A549 (cell line): ENCODE data around the gene B3GNT8. TPM values are rescaled to one million over a fixed set of nuclear protein-coding genes. Genes with fewer than 3 reads are reported as not detected.

Source experiments
- ATAC-seq, 2 experiments: fragments of 200-7000 bp in 1 of 2; fragments of >200 bp in 1 of 2; cut with Nextera tagmentation in 1 of 2; cut with Tn5 transposase in 1 of 2; 3 replicates each; pipeline versions ENCODE4 v1.8.0 to v1.9.1; 2018 to 2020; ENCODE audit warnings: mild to moderate bottlenecking in 1 of 2, moderate library complexity in 1 of 2
- CTCF ChIA-PET: fragments of 300-600 bp; sonication (Branson Sonifier 250); formaldehyde crosslinking; extraction: SDS; loops from one replicate; lab custom pipeline; 2021; ENCODE audit warnings: antibody characterized with exemption, inconsistent platforms; lab: Yijun Ruan, JAX
- POLR2A ChIA-PET: fragments of 350-600 bp; formaldehyde crosslinking; extraction: SDS; loops from one replicate; lab custom pipeline; 2021; ENCODE audit warnings: antibody characterized with exemption, inconsistent platforms; lab: Yijun Ruan, JAX
- DNase-seq, 2 experiments: peaks; one replicate each; pipeline versions ENCODE4 v3.0.0 to v3.0.0-alpha.2; 2011 to 2016; ENCODE audit warnings: low read depth in 1 of 2, low spot score in 1 of 2
- FAIRE-seq: peaks from 2 replicates; lab custom pipeline; 2011; peaks lifted over from hg19 to GRCh38; lab: Jason Lieb, UNC
- H3K27ac ChIP-seq, 2 experiments: fragments of >200 bp; sonication (Bioruptor Twin); formaldehyde crosslinking; 3 replicates each; pipeline ENCODE4 v1.5.1; 2016 to 2017
- H3K4me1 ChIP-seq: fragments of >200 bp; sonication (Bioruptor Twin); formaldehyde crosslinking; 3 replicates; pipeline ENCODE4 v1.6.1; 2016
- H3K4me2 ChIP-seq: fragments of >200 bp; sonication (Bioruptor Twin); formaldehyde crosslinking; 3 replicates; pipeline ENCODE4 v1.6.1; 2016
- H3K4me3 ChIP-seq: fragments of >200 bp; sonication (Bioruptor Twin); formaldehyde crosslinking; 3 replicates; pipeline ENCODE4 v1.5.1; 2016
- H3K9me3 ChIP-seq: fragments of >200 bp; sonication (Bioruptor Twin); formaldehyde crosslinking; 3 replicates; pipeline ENCODE4 v1.6.1; 2016
- CHD4 ChIP-seq: fragments of 200-600 bp; sonication (generic); IDR thresholded peaks from 2 replicates; pipeline ENCODE4 v1.6.1; 2016; ENCODE audit warnings: antibody characterized with exemption, mild to moderate bottlenecking, borderline replicate concordance
- ESRRA ChIP-seq: fragments of 150-350 bp; IDR thresholded peaks from 2 replicates; pipeline ENCODE4 v1.6.1; 2014; ENCODE audit warnings: mild to moderate bottlenecking, low read length, borderline replicate concordance
- FOSB ChIP-seq: fragments of 250-450 bp; sonication (Bioruptor Pico); IDR thresholded peaks from 2 replicates; pipeline ENCODE4 v1.5.0; 2020; ENCODE audit warnings: mild to moderate bottlenecking, moderate library complexity
- FOSL2 ChIP-seq, 2 experiments: fragments of 450-650 bp in 1 of 2; fragments of >200 bp in 1 of 2; sonication (Bioruptor Twin) in 1 of 2; formaldehyde crosslinking; IDR thresholded peaks; 2 replicates each; pipeline versions ENCODE4 v1.5.0 to v1.6.1; 2016 to 2020; ENCODE audit warnings: mild to moderate bottlenecking in 1 of 2, moderate library complexity in 1 of 2
- GATA3 ChIP-seq: IDR thresholded peaks from 2 replicates; pipeline ENCODE4 v1.6.1; 2012; ENCODE audit warnings: borderline replicate concordance
- HDAC2 ChIP-seq: fragments of 200-600 bp; sonication (generic); IDR thresholded peaks from 2 replicates; pipeline ENCODE4 v1.6.1; 2016
- HEYL ChIP-seq: fragments of 250-450 bp; sonication (Bioruptor Pico); IDR thresholded peaks from 2 replicates; pipeline ENCODE4 v1.8.0; 2021; ENCODE audit warnings: mild to moderate bottlenecking, moderate library complexity
- HOXA7 ChIP-seq: fragments of 250-450 bp; sonication (Bioruptor Pico); IDR thresholded peaks from 2 replicates; pipeline ENCODE4 v1.5.0; 2020; ENCODE audit warnings: mild to moderate bottlenecking, moderate library complexity
- KDM1A ChIP-seq: fragments of 200-600 bp; sonication (generic); IDR thresholded peaks from 2 replicates; pipeline ENCODE4 v1.6.1; 2016; ENCODE audit warnings: low read depth, mild to moderate bottlenecking
- MAFK ChIP-seq: fragments of 450-650 bp; IDR thresholded peaks from 2 replicates; pipeline ENCODE4 v1.6.1; 2014; ENCODE audit not compliant: partially characterized antibody
- NFE2L2 ChIP-seq: fragments of 150-350 bp; conservative IDR thresholded peaks from 2 replicates; pipeline ENCODE4 v1.6.1; 2014; ENCODE audit warnings: low read length
- RAD21 ChIP-seq, 2 experiments: fragments of >200 bp in 1 of 2; sonication (Bioruptor Twin) in 1 of 2; formaldehyde crosslinking in 1 of 2; IDR thresholded peaks in 1 of 2; conservative IDR thresholded peaks in 1 of 2; 2 replicates in 1 of 2; 3 replicates in 1 of 2; pipeline ENCODE4 v1.6.1; 2012 to 2018; ENCODE audit warnings: inconsistent platforms in 1 of 2
- RARB ChIP-seq: fragments of 250-450 bp; sonication (Bioruptor Pico); IDR thresholded peaks from 2 replicates; pipeline ENCODE4 v1.8.0; 2021; ENCODE audit warnings: mild to moderate bottlenecking, moderate library complexity
- RCOR1 ChIP-seq: fragments of 150-350 bp; IDR thresholded peaks from 2 replicates; pipeline ENCODE4 v1.6.1; 2014; ENCODE audit warnings: antibody characterized with exemption, low read length, low read depth
- RFX5 ChIP-seq: fragments of 450-650 bp; IDR thresholded peaks from 2 replicates; pipeline ENCODE4 v1.7.1; 2014; ENCODE audit warnings: antibody characterized with exemption, mild to moderate bottlenecking, moderate library complexity
- SREBF2 ChIP-seq: fragments of 450-650 bp; IDR thresholded peaks from 2 replicates; pipeline ENCODE4 v1.6.1; 2014; ENCODE audit warnings: mild to moderate bottlenecking, moderate library complexity
- TP53 ChIP-seq: fragments of 250-450 bp; sonication (Bioruptor Pico); IDR thresholded peaks from 2 replicates; pipeline ENCODE4 v1.5.0; 2021; ENCODE audit warnings: mild to moderate bottlenecking, moderate library complexity
- WGBS: methylation state at CpG from one replicate; pipeline ENCODE4 v1.1.6; 2017; ENCODE audit errors: missing lambda C conversion rate; 5-methylcytosine and 5-hydroxymethylcytosine counted together
- polyA plus RNA-seq, 4 experiments: library from polyadenylated mRNA; depleted of rRNA in 3 of 4; stranded (reverse); fragments of >200 nt; fragmentation: RNase III in 1 of 4; extraction: RNeasy Plus Mini Kit Qiagen cat#74134 plus additional on column Dnase treatment in 1 of 4; gene quantifications; 2 replicates in 3 of 4; 3 replicates in 1 of 4; pipeline ENCODE4 v1.2.3, GENCODE V29; 2011 to 2017
- TF ChIP-seq, protein P1 (sequence below): IDR thresholded peaks from 2 replicates; pipeline ENCODE4 v1.6.1; 2012; ENCODE audit warnings: low read depth, borderline replicate concordance
- TF ChIP-seq, protein P2 (sequence below): fragments of 200-600 bp; sonication (generic); IDR thresholded peaks from 2 replicates; pipeline ENCODE4 v1.6.1; 2016; ENCODE audit warnings: antibody characterized with exemption, mild to moderate bottlenecking, moderate library complexity
- TF ChIP-seq, protein P3 (sequence below): fragments of 150-350 bp; IDR thresholded peaks from 2 replicates; pipeline ENCODE4 v1.6.1; 2014; ENCODE audit warnings: low read depth, mild to moderate bottlenecking, low read length
- TF ChIP-seq, protein P4 (sequence below): IDR thresholded peaks from 2 replicates; pipeline ENCODE4 v1.6.1; 2012

The B3GNT8 gene
- polyA plus RNA-seq, 2 of the 4 experiments (the other 2 are of a cell fraction), result not detected

DNA sequence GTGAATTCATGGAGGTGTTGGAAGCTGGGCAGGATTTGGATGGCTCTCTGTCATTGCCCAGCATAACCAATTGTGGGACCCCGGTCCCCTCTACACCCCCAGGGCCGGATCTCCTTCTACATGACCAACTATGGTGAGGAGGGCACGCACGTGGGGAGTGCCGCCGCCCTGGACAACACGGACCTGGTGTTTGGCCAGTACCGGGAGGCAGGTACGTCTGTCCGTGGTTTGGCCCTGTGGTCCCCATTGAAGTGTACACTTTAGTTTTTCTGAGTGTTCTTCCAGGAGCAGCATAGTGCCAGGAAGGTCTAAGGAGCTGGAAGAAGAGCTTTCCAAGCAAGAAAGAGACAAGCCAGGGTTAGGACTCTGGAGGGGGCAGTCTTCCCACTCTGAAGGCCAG lies 13.2 kb downstream of the B3GNT8 start:
- no peak overlapping the region for H3K4me2 ChIP-seq
- DNase-seq (no peak), ATAC-seq (no peak), FAIRE-seq (no peak)
- H3K4me3 ChIP-seq, result no peak overlapping the region
- peaks cover 10% of the 10 kb centered on the region for H3K4me1 ChIP-seq
- H3K9me3 ChIP-seq, result no peaks in the 10 kb centered on the region
- 92% methylated on average over 10 of the region's 10 CpGs for WGBS
- TF ChIP-seq HOXA7, result no peak
- TF ChIP-seq RAD21 (conservative IDR thresholded peaks at IDR 0.05 in 1 of 2, IDR thresholded peaks at IDR 0.05 in 1 of 2), result no peak
- TF ChIP-seq, protein P1, sequence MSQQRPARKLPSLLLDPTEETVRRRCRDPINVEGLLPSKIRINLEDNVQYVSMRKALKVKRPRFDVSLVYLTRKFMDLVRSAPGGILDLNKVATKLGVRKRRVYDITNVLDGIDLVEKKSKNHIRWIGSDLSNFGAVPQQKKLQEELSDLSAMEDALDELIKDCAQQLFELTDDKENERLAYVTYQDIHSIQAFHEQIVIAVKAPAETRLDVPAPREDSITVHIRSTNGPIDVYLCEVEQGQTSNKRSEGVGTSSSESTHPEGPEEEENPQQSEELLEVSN, result no peak
- TF ChIP-seq, protein P2, sequence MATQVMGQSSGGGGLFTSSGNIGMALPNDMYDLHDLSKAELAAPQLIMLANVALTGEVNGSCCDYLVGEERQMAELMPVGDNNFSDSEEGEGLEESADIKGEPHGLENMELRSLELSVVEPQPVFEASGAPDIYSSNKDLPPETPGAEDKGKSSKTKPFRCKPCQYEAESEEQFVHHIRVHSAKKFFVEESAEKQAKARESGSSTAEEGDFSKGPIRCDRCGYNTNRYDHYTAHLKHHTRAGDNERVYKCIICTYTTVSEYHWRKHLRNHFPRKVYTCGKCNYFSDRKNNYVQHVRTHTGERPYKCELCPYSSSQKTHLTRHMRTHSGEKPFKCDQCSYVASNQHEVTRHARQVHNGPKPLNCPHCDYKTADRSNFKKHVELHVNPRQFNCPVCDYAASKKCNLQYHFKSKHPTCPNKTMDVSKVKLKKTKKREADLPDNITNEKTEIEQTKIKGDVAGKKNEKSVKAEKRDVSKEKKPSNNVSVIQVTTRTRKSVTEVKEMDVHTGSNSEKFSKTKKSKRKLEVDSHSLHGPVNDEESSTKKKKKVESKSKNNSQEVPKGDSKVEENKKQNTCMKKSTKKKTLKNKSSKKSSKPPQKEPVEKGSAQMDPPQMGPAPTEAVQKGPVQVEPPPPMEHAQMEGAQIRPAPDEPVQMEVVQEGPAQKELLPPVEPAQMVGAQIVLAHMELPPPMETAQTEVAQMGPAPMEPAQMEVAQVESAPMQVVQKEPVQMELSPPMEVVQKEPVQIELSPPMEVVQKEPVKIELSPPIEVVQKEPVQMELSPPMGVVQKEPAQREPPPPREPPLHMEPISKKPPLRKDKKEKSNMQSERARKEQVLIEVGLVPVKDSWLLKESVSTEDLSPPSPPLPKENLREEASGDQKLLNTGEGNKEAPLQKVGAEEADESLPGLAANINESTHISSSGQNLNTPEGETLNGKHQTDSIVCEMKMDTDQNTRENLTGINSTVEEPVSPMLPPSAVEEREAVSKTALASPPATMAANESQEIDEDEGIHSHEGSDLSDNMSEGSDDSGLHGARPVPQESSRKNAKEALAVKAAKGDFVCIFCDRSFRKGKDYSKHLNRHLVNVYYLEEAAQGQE, result no peak
- TF ChIP-seq, protein P3, sequence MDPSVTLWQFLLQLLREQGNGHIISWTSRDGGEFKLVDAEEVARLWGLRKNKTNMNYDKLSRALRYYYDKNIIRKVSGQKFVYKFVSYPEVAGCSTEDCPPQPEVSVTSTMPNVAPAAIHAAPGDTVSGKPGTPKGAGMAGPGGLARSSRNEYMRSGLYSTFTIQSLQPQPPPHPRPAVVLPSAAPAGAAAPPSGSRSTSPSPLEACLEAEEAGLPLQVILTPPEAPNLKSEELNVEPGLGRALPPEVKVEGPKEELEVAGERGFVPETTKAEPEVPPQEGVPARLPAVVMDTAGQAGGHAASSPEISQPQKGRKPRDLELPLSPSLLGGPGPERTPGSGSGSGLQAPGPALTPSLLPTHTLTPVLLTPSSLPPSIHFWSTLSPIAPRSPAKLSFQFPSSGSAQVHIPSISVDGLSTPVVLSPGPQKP, result no peak
- no peak for TF ChIP-seq RARB (CRISPR knock-in tag)
- TF ChIP-seq RCOR1, result no peak
- ChIA-PET POLR2A (interaction anchor here (1.0 kb wide), 1 partner anchor 17 kb away, joined by 4 read pairs; no protein-coding TSS in a partner anchor), CTCF (interaction anchor here (0.7 to 2.2 kb wide), 5 partner anchors 11 to 98 kb away, joined by 3 to 8 read pairs (median 4); partner anchors contain the start of gene B3GNT8)
- H3K27ac ChIP-seq, result no peak overlapping the region

DNA sequence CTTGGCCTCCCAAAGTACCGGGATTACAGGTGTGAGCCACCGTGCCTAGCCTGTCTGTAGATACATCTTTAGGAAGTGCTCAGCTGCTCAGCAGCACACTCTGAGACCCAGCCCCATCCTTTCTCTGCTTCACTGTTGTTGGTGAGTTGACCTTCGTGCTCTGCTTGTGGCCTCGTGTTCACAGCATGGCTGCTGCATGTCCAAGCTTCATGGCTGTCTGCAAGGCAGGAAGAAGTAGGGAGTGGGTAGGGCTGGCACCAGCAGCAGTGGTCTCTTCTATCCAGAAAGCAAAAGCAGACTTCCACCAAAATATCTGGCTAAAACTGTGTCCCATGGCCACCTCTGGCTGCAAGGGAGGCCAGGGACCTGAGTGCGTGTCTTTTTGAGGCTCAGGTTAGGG lies 14.2 kb downstream of the B3GNT8 start:
- ChIA-PET CTCF (interaction anchor here (1.5 to 2.2 kb wide), 2 partner anchors 18 to 19 kb away, joined by 3 to 8 read pairs; no protein-coding TSS in a partner anchor), POLR2A (no interaction called here)
- Histone ChIP-seq H3K9me3 (no peaks in the 10 kb centered on the region), H3K4me3 (no peak overlapping the region), H3K4me2 (no peak overlapping the region), H3K4me1 (peaks cover 12% of the 10 kb centered on the region), H3K27ac (no peak overlapping the region)
- FAIRE-seq (no peak), ATAC-seq (no peak), DNase-seq (no peak)
- WGBS, result 92% methylated on average over 5 of the region's 5 CpGs
- TF ChIP-seq GATA3 (no peak), RFX5 (no peak), CHD4 (no peak), MAFK (no peak), FOSB (CRISPR knock-in tag) (no peak), KDM1A (no peak), TP53 (no peak), HDAC2 (no peak), SREBF2 (no peak), FOSL2 (IDR thresholded peaks at IDR 0.05) (no peak), FOSL2 (CRISPR knock-in tag; IDR thresholded peaks at IDR 0.05) (no peak), HEYL (CRISPR knock-in tag) (no peak), ESRRA (no peak), NFE2L2 (no peak)
- TF ChIP-seq, protein P3, result no peak
- TF ChIP-seq, protein P2, result no peak
- TF ChIP-seq, protein P4, sequence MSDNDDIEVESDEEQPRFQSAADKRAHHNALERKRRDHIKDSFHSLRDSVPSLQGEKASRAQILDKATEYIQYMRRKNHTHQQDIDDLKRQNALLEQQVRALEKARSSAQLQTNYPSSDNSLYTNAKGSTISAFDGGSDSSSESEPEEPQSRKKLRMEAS, result no peak
